OCI-LY1 (cell line): ENCODE measurements around the gene CEP57L1.

Source experiments
- CTCF ChIP-seq: fragments of 200-600 bp; sonication (generic), shearing (Covaris generic); IDR thresholded peaks from 2 replicates; pipeline ENCODE4 v1.5.1; 2017; ENCODE audit warnings: mild to moderate bottlenecking, antibody characterized with exemption, low read length, moderate library complexity, mixed read lengths
- EZH2 ChIP-seq: fragments of 200-600 bp; sonication (generic), shearing (Covaris generic); IDR thresholded peaks from 2 replicates; pipeline ENCODE4 v1.8.0; 2017; ENCODE audit warnings: borderline replicate concordance, mixed run types, mild to moderate bottlenecking, antibody characterized with exemption, low read length, moderate library complexity, mixed read lengths

- no peak for TF ChIP-seq CTCF
- no peak for TF ChIP-seq EZH2
These were observed 10.4 kb downstream of the CEP57L1 start for GRCh38 chr6:109105681-109106080.
